Measurements from ENCODE around the gene SOD3.

Gene SOD3

DNA sequence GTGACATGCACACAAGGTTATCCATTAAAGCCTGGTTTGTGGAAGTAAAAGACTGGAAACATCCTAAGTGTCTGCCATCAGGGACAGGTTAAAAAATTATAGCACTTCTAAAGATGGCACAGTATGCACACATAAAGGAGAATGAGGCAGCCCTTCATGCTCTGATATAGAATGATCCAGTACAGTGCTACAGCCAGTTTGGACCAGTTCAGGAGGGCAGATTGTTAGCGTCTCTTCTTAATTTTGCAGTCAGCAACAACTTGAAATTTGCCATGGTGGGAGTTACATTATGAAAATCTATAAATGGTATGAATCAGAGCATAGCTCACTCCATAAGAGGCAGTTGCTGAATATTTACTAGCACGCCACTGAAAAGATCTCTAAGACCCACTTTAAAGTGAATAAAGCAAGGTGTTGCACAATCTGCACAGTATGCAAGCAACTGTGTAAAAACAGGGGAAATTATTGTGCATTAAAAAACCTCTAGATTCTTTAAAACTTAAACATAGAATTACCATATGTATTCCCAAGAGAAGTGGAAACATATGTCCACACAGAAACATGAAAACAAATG, 20.3 kb upstream of the SOD3 start:
- peak; percentile 72 for DNase-seq (ENCODE audit: low read depth)

DNA sequence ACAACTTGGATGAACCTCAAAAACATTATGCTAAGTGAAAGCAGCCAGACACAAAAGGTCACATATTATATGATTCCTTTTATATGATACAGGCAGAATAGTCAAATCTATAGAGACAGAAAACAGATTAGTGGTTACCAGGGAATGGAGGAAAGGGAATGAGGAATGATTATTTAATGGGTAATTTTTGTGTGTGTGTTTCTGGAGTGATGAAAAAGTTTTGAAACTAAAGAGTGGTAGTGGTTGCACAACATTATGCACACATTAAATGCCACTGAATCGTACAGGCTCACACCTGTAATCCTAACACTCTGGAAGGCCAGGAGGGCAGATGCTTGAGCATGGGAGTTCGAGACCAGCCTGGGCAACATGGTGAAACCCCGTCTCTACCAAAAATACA, 19.6 kb upstream of the SOD3 start:
- DNase-seq (ENCODE audit: low read depth): peak; percentile 32

DNA sequence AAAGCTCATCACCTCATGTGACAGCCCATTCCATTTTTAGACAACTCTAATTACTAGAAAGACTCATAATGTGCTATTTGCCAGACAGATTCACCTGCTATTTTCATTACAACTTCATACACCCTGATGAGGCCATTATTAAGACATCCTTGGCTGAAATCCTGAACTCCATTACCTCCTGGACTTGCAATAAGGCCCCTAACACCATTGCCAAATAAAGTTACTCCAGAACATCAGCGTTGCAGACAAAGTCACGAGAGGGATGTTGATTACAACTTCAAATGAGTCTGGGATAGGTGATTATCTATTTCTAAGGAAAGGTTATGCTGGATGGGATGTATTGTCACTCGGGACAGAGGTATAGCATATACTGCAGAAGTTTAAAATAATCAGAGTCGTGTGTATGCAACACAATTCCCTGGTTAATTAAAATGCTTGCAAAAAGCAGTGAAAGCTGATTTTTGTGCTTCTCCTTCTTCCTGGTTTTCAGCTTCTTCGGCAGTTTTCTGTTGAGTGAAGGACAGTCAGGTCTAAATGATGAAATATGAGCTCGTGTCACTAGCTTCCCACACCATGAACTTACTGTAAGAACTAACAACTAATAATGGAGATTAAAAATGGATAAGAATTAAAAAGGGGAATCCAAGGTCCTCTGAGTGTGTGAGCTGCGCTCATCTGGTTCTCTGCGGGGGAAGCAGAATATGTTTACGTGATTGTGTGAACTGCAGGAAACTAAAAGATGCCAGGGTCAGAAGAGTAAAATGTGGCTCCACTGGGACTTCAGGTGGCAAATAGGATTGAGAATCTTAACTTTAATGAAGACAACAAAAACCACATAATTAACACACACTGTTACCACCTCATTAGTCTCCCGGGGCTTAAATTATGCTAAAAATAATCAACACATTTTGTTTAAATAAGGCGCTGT, 17.6 kb upstream of the SOD3 start:
- DNase-seq (ENCODE audit: low read depth): no peak

DNA sequence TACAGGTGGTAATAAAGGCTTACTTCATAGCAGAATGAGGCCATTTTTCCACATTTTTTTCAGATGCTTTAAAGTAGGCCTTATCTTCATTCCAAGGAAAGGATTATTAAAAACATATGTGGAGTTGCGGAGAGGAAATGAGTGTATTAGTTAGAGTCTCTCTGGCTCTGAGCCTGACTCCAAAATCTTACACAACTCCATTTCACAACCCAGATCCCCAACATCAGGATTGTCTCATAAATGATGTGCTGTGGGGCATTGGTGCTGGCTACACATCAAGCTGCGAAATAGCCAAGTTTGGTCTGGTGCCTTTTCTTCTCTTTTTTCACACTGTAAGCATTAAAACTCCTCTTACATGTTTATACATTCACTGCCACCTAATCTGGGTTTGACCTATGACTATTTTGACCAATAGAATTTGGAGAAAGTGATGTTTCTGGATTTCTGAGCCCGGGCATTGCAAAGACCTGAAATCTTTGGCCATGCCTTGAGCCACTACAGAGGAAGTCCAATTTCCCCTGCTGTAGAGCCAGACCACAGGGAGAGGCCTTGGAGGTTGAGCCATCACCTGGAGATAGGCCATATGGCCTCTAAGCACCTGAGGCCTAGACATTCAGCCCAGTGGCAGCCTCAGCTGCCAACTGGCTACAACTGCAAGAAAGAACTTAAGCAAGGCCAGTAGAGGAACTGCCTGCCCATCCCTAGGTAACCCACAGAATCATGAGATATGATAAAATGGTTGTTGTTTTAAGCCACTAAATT, 16.7 kb upstream of the SOD3 start:
- DNase-seq (ENCODE audit: low read depth): peak; percentile 99

DNA sequence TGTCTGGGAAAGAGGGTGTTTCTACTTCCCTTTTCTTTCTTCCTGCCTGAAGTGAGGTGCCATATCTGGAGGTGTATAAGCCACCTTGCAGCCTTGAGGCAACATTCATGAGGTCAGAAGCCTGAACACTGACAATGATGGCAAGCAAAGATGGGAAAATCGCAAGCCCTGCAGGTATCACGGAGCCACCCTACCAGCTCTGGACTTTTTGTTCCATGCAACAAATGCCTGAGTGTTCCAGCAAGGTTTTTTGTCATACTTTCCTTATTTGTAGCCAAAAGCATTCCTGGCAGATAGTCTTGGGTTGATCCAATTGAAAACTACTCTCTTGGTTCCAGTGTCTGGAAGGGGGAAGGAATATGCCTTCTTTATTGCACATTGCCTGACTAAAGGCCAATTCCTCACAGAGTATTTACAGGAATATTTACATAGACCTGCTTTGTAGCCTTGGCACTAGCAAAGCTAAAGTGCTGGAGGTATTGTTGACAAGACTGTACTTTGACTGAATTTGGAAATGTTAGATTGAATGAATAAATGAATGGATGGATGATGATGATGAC, 14.4 kb upstream of the SOD3 start:
- DNase-seq (ENCODE audit: low read depth): no peak

DNA sequence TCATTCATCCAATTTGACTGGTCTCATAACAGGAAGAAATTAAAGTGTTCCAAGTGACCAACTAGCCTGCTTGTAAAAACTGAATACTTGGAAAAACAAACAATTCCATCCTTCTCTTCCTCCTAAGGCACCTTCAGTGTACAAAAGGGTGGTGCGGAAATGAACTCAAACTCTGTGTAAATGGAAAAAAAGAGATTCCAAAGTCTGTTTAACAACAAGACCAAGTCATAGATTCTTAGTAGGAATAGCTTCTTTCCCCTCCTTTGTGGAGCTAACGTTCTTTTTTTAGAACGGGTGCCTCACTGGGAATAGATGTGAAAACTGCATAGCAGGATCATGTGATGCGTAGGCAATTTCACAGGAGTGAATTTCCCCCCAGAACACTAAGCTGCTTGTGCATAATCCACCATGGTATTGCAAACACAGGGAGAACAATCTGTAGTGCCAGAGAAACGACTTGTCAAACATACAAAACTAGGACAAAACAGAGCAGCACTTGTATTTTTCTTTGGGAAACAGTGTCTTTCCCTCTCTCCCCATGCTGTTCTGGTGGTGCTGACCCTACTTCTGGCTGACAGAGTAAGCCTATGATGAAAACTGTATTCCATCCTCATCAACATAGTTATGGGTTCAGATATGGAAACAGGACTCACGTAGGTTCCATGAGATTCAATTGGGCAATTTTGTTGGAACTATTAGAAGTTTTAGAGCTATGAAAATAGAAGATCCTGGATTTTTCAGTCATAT, 13.2 kb upstream of the SOD3 start:
- peak; percentile 75 for DNase-seq (ENCODE audit: low read depth)

DNA sequence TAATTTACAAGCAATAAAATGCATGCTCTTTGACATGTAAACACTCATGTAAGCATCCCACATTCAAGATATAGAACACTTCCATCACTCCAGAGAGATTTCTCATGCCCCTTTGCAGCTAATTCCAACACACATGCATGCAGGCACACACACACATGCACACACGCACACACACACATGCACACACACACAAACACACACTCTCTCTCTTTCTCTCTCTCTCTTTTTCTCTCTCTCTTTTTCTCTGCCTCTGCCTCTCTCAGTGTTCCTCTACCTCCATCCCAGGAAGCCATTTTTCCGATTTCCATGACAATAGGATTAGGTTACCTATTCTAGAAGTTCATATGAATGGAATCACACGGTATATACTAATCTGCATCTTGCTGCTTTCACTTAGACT, 11.9 kb upstream of the SOD3 start:
- no peak for DNase-seq (ENCODE audit: low read depth)

DNA sequence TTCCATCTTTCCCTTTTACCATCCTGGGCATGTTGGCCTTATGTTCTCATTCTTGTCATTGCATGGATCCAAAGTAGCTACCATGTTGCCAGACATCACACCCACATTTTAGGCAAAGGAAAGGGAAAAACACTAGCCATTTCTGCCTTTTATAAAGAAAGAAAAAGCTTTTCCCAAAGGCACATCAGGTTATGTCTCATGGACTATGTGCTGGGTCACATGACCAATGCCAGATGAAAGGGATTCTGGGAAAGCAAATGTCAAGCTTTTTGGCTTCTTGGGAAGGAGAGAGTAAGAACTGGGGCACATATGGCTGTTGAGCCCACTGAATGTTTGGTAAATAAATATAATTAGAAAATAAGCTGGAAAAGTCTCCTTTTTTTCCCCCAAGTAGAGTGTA, 4.3 kb upstream of the SOD3 start:
- DNase-seq (ENCODE audit: low read depth): no peak

DNA sequence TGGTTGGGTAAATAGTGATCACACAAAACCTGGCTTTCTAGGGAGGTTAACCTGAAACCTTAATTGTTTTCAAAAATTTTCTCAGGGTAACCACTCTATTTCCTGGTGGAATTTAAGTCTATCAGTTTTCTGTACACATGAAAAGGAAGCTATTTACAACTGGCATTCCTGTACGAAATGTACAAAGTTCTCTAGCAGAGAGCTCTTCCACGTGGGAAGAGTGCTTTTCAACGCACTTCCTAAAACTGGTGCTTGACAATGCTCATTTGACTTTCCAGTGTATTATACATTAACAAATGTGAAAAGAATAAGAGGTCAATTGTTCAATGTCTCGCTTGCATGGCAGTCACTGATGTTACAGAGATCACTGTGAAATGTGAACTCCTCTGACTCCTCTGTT, 2.8 kb upstream of the SOD3 start:
- DNase-seq (ENCODE audit: low read depth): no peak

DNA sequence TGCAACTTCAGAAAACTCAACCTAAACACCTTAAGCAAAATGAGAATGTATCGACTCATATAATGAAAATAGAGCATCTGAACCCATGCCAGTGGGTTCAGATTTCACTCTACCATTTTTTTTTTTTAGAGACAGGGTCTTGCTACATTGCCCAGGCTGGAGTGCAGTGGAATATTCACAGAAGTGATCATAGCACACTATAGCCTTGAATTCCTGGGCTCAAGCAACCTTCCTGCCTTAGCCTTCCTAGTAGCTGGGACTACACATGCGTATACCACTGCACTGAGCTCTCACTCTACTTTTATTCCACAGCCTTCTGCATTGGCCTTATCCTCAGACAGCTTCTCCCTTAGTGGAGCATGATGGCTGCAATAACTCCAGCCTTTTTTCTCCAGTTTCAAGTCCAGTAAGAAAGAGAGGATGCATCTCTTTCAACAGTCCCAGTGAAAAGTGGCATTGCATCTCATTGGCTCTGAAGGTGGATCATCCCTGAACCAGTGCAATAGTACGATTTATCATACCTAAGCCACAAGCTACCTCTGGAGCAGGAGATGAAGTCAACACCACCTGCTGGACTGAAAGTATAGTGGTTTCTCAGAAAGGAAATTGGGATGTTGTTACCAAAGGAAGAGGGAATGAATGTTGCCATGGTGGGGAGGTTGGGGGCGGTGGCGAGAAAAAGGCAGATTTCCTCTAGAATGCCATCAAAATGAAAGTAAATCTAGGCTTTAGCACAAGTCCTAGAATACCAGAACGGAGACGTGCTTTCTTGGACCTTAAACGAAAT, 2.0 kb upstream of the SOD3 start:
- peak; percentile 24 for DNase-seq (ENCODE audit: low read depth)

DNA sequence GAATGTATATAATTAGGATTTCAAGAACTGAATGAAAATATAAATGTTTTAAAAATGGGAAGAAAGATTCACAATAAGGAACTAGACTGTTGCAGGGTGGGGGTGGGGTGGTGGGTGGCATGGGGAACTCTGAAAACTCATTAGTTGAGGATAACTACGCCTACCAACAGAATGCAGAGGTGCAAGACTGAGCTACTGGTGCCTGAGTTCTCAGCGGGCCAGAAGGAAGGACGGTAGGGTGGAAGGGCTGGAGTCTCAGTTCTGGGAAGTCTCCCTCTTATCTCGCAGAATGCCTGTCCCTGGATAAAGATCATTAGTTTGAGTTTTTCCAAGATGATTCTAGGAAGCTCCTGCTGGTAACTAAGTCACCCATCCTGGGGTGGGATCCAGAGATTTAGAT, 1.3 kb upstream of the SOD3 start:
- no peak for DNase-seq (ENCODE audit: low read depth)

DNA sequence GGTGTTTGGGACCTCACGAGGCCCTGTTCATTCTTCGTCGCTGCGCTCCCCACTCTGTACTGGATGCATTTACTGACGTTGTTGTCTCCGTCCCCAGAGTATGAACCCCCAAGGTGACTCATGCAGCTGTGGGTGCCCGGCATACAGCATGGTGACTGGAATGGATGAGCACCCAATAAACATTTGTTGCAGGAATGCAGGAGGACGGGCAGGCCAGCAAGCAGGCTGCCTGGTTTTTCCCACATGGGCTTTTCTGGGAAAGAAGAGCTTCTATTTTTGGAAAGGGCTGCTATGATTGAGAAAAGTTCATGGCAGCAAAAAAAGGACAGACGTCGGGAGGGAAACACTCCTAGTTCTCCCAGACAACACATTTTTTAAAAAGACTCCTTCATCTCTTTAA, 893 bp upstream of the SOD3 start:
- peak; percentile 97 for DNase-seq (ENCODE audit: low read depth)

DNA sequence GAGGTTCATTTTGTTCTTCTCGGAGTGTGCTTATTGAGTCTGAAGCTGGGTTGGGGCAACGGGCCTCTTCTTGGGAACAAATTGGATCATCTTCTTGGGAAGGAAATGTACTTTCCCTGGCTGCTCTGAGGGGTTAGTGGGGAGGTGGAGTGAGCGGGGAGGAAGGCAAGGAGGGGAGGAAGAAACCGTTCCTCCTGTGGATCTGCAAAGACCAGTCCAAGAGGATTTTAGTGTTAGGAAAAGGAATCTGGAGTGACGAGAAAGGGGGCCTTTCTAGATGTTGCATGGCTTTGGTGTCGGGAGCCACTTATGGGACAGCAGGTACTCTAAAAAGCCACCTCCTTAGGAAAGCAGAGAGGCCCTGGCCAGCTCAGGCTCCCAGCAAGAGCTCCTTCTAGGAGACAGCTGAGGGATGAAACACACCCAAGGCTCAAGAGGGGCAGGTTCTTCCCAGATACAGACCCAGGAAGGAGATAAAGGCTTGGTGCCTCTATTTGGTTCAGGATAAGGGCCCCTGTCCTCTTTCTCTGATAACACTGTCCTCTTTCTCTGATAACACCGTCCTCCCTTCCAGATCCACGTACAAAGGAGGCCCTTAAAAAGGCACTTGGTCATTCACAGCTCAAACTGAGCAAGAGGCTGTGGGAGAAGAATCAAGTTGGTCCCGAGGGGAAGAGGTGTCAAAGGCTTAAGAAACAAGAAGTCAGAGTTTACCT, 451 bp downstream of the SOD3 start:
- DNase-seq (ENCODE audit: low read depth): no peak

DNA sequence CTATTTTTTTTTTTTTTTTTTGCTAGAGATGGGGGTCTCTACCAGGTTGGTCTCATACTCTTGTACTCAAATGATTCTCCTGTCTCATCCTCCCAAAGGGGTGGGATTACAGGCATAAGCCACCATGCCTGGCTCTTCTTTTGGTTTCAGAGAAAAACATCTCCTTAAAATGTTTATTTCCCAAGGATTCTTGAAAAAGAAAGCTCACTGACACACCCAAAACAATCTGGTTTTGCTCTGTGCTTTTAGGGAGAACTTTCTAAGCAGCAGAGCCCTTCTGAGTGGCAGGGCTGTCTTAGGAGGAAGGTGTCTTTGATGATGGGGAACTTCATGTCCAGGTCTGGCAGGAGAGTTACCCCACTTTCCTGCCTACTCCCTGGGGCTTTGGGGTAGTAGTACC, 1.2 kb downstream of the SOD3 start:
- no peak for DNase-seq (ENCODE audit: low read depth)

DNA sequence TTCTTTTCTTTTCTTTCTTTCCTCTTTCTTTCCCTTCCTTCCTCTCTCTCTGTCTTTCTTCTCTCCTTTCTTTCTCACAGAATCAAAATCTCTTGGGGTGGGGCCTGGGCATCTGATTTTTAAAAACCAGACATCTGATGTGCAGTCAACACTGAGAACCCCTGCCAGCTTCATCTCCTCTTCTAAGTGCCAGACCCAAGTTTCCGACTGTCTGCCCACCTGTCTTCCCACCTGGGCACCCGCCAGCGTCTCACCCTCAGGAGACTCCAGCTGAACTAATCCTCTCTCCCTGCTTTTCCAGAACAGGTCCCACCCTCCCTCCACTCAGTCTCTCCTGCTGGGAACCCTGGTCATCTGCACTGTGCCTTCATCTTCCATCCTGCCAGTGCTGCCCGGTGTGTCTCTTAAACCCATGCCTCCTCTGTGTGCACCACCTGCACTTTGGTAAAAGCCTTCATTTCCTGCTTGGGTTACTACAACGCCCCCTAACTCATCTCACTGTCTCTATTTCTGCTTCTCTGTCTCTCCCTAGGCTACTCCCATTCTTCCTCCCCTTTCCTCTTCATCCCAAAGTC, 2.8 kb downstream of the SOD3 start:
- no peak for DNase-seq (ENCODE audit: low read depth)

DNA sequence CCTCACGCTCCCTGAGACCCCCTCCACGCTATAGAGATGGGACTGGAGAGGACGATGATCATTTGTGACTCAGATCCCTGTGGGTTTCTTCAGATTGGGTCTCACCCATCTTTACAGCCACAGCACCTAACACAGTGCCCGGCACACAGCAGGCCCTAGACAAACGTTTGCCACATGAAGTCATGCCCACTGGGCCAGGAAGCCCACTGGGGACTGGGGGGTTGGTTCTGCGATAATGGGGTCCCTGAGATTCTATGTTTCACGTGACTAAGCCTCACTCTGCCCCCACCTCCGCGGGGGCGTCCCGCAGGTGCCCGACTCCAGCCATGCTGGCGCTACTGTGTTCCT, 3.8 kb downstream of the SOD3 start:
- no peak for DNase-seq (ENCODE audit: low read depth)

DNA sequence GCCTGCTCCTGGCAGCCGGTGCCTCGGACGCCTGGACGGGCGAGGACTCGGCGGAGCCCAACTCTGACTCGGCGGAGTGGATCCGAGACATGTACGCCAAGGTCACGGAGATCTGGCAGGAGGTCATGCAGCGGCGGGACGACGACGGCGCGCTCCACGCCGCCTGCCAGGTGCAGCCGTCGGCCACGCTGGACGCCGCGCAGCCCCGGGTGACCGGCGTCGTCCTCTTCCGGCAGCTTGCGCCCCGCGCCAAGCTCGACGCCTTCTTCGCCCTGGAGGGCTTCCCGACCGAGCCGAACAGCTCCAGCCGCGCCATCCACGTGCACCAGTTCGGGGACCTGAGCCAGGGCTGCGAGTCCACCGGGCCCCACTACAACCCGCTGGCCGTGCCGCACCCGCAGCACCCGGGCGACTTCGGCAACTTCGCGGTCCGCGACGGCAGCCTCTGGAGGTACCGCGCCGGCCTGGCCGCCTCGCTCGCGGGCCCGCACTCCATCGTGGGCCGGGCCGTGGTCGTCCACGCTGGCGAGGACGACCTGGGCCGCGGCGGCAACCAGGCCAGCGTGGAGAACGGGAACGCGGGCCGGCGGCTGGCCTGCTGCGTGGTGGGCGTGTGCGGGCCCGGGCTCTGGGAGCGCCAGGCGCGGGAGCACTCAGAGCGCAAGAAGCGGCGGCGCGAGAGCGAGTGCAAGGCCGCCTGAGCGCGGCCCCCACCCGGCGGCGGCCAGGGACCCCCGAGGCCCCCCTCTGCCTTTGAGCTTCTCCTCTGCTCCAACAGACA, 4.4 kb downstream of the SOD3 start:
- no peak for DNase-seq (ENCODE audit: low read depth)

DNA sequence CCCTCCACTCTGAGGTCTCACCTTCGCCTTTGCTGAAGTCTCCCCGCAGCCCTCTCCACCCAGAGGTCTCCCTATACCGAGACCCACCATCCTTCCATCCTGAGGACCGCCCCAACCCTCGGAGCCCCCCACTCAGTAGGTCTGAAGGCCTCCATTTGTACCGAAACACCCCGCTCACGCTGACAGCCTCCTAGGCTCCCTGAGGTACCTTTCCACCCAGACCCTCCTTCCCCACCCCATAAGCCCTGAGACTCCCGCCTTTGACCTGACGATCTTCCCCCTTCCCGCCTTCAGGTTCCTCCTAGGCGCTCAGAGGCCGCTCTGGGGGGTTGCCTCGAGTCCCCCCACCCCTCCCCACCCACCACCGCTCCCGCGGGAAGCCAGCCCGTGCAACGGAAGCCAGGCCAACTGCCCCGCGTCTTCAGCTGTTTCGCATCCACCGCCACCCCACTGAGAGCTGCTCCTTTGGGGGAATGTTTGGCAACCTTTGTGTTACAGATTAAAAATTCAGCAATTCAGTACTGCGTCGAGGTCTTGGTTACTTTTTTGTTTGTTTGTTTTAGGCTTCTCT, 5.0 kb downstream of the SOD3 start:
- no peak for DNase-seq (ENCODE audit: low read depth)

Measured in EH (cell line).